Panc1 (cell line): Measurements from ENCODE around the gene TMEM168.

Experiments used
- CTCF ChIP-seq: fragments of 450-650 bp; IDR thresholded peaks from 2 replicates; pipeline ENCODE4 v1.5.1; 2017; ENCODE audit warnings: mild to moderate bottlenecking
- POLR2AphosphoS5 ChIP-seq: IDR thresholded peaks from 2 replicates; pipeline ENCODE4 v1.6.1; 2012; ENCODE audit warnings: mild to moderate bottlenecking, low read depth, low read length, moderate library complexity
- REST ChIP-seq, 2 experiments: IDR thresholded peaks; 2 replicates each; pipeline ENCODE4 v1.6.1; 2011 to 2012; ENCODE audit warnings: low read depth in 2 of 2, control low read depth in 1 of 2, low read length in 1 of 2, mild to moderate bottlenecking in 1 of 2, moderate library complexity in 1 of 2; ENCODE audit not compliant: insufficient read depth in 1 of 2

- no peak for TF ChIP-seq CTCF
- TF ChIP-seq REST (IDR thresholded peaks at IDR 0.05; ENCODE audit: insufficient read depth in 1 of 2, low read depth in 2 of 2, low read length in 1 of 2) = no peak
- TF ChIP-seq POLR2AphosphoS5 = no peak
Measured at GRCh38 chr7:112782498-112782897, 7.7 kb downstream of the TMEM168 start.
